Fibroblast of villous mesenchyme (primary cell): Measurements from ENCODE around the gene LRRC3. TPM values are rescaled to one million over a fixed set of nuclear protein-coding genes. Genes with fewer than 3 reads are reported as not detected.

Experiments
- DNase-seq: peaks from one replicate; pipeline ENCODE4 v3.0.0-alpha.2; 2010; ENCODE audit warnings: low read depth
- H3K4me3 ChIP-seq: 2 replicates; pipeline ENCODE4 v1.5.1; 2011; ENCODE audit warnings: low read depth, mild to moderate bottlenecking, low read length
- CTCF ChIP-seq: IDR thresholded peaks from 2 replicates; pipeline ENCODE4 v1.5.1; 2012; ENCODE audit warnings: low read depth, mild to moderate bottlenecking, low read length; ENCODE audit not compliant: insufficient read depth
- small RNA-seq: library from RNA; depleted of rRNA; stranded (forward); fragments of <200 nt; gene quantifications from one replicate; pipeline ENCODE3, GENCODE V24; 2012
- total RNA-seq: library from RNA; depleted of rRNA; stranded (reverse); fragments of >200 nt; gene quantifications from 2 replicates; pipeline ENCODE4 v1.2.3, GENCODE V29; 2012

Gene LRRC3
- total RNA-seq, 1 donor = under 0.01 TPM

GRCh38 chr21:44508426-44508710 lies 53.1 kb downstream of the LRRC3 start:
- no peak for TF ChIP-seq CTCF
- H3K4me3 ChIP-seq = no peak overlapping the region
- no peak for DNase-seq

GRCh38 chr21:44508711-44509445 lies 53.6 kb downstream of the LRRC3 start:
- TF ChIP-seq CTCF = no peak
- no peak overlapping the region for H3K4me3 ChIP-seq
- DNase-seq = no peak

GRCh38 chr21:44509539-44509938 lies 54.2 kb downstream of the LRRC3 start:
- no peak overlapping the region for H3K4me3 ChIP-seq
- TF ChIP-seq CTCF = no peak
- no peak for DNase-seq

GRCh38 chr21:44510109-44510507 lies 54.8 kb downstream of the LRRC3 start:
- TF ChIP-seq CTCF = no peak
- no peak overlapping the region for H3K4me3 ChIP-seq
- DNase-seq = no peak

- H3K4me3 ChIP-seq = no peak overlapping the region
- peak; percentile 12 for DNase-seq
- TF ChIP-seq CTCF = peak; percentile 61
Observed at GRCh38 chr21:44510508-44511218, 55.4 kb downstream of the LRRC3 start.

- H3K4me3 ChIP-seq = no peak overlapping the region
- DNase-seq = no peak
- no peak for TF ChIP-seq CTCF
Observed at GRCh38 chr21:44511219-44511937, 56.1 kb downstream of the LRRC3 start.

Small RNAs within 50 kb of the gene (small RNA-seq; reads per million reads assigned to genes)
- gene RF00285 = not detected

Other genes starting within 250 kb of the LRRC3 start
- 0.43 and 0.64 TPM in 2 replicates for gene ICOSLG, start 214.6 kb upstream of the LRRC3 start, total RNA-seq
- gene DNMT3L, start 193.6 kb upstream of the LRRC3 start, total RNA-seq = not detected in 2 replicates
- gene AIRE, start 169.6 kb upstream of the LRRC3 start, total RNA-seq = under 0.01 TPM in 1 of 2 replicates, not detected in the other
- 106 and 109 TPM in 2 replicates for gene PFKL, start 155.5 kb upstream of the LRRC3 start, total RNA-seq
- 9.5 and 17.4 TPM in 2 replicates for gene CFAP410, start 116.1 kb upstream of the LRRC3 start, total RNA-seq
- gene TRPM2, start 101.9 kb upstream of the LRRC3 start, total RNA-seq = under 0.01 and 0.32 TPM in 2 replicates
- gene KRTAP10-1, start 84.7 kb downstream of the LRRC3 start, total RNA-seq = not detected in 2 replicates
- not detected in 2 replicates for gene KRTAP10-2, start 96.0 kb downstream of the LRRC3 start, total RNA-seq
- not detected in 2 replicates for gene KRTAP10-3, start 103.3 kb downstream of the LRRC3 start, total RNA-seq
- gene KRTAP10-4, start 118.2 kb downstream of the LRRC3 start, total RNA-seq = not detected in 2 replicates
- gene KRTAP10-5, start 125.1 kb downstream of the LRRC3 start, total RNA-seq = not detected in 2 replicates
- gene KRTAP10-6, start 137.0 kb downstream of the LRRC3 start, total RNA-seq = not detected in 2 replicates
- not detected in 2 replicates for gene KRTAP10-7, start 145.1 kb downstream of the LRRC3 start, total RNA-seq
- not detected in 2 replicates for gene KRTAP10-8, start 156.6 kb downstream of the LRRC3 start, total RNA-seq
- gene KRTAP10-9, start 171.6 kb downstream of the LRRC3 start, total RNA-seq = not detected in 2 replicates
- gene KRTAP10-10, start 181.8 kb downstream of the LRRC3 start, total RNA-seq = not detected in 2 replicates
- not detected in 2 replicates for gene KRTAP10-11, start 190.9 kb downstream of the LRRC3 start, total RNA-seq
- gene KRTAP12-4, start 199.1 kb downstream of the LRRC3 start, total RNA-seq = not detected in 2 replicates
- not detected in 2 replicates for gene KRTAP12-3, start 202.4 kb downstream of the LRRC3 start, total RNA-seq
- gene KRTAP12-2, start 211.4 kb downstream of the LRRC3 start, total RNA-seq = not detected in 2 replicates
- not detected in 2 replicates for gene KRTAP12-1, start 226.7 kb downstream of the LRRC3 start, total RNA-seq
- gene KRTAP10-12, start 241.7 kb downstream of the LRRC3 start, total RNA-seq = not detected in 2 replicates